ENCODE measurements around the gene ZCCHC14.

Gene ZCCHC14

GRCh38 chr16:87356491-87356853 is 136.4 kb downstream of the ZCCHC14 start:
- no peak for DNase-seq

Data from NCI-H345 (cell line).